ENCODE data around the gene NSD1. TPM values are rescaled to one million over a fixed set of nuclear protein-coding genes. Genes with fewer than 3 reads are reported as not detected.
A peak's percentile ranks its signal among the peaks of the same experiment; 100 is the strongest.

Gene NSD1
- total RNA-seq, 1 experiment from 2014 or later = 58.8 TPM

DNA sequence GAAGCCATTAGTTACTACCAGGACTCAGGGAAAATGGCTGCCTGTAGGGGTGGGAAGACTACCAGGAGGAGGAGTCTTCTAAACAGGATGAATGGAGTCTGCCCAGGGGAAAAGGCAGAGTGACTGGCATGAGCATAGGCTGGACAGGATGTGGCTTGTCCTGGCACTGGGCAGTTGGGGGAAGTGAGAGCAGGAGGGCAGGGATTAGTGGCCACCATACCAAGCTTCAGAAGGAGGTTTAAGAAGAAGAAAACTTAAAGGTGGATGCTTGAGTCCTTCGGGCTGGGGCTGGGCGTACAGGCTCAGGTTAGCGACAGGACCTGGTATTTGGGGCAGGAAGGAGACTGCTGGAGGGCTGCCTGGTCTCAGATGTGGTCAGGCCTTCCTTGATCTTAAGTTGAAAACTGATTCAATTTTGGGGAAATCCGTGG is 5.0 kb upstream of the NSD1 start:
- intact Hi-C loops (cut with micrococcal nuclease) = no loop called here
- H3K9me2 ChIP-seq (ENCODE audit: insufficient read depth) = no peaks in the 10 kb centered on the region
- H3K4me3 ChIP-seq (replicated peaks in 1 of 2; ENCODE audit: low read depth in 1 of 2, low read length in 2 of 2) = no peak overlapping the region
- no peaks in the 10 kb centered on the region for H3K27me3 ChIP-seq (ENCODE audit: insufficient read depth, low read length)
- no peak for DNase-seq (ENCODE audit: low read depth, low spot score)
- H3K36me3 ChIP-seq (ENCODE audit: control insufficient read depth in 1 of 2, insufficient read depth in 2 of 2, low read length in 2 of 2) = no peaks in the 10 kb centered on the region
- POLR2A ChIA-PET = no interaction called here
- H3K27ac ChIP-seq (ENCODE audit: low read depth, low read length) = no peak overlapping the region
- RAD21 ChIA-PET (ENCODE audit: low non-redundant PET in 1 of 2, low total read pairs in 2 of 2, uncharacterized antibody in 2 of 2, unreplicated experiment in 2 of 2) = no interaction called here
- CTCF ChIA-PET = interaction anchor here (0.9 kb wide), 1 partner anchor 17 kb away, joined by 3 read pairs; no protein-coding TSS in a partner anchor
- no TSS peak for BruUV-seq (replicated peaks)
- no peaks in the 10 kb centered on the region for H3K9me3 ChIP-seq (ENCODE audit: control insufficient read depth in 1 of 2, insufficient read depth in 1 of 2, low read depth in 1 of 2, low read length in 2 of 2)
- peaks cover 4 to 24% of the 10 kb centered on the region in 2 experiments; a peak in 3 of 4 replicates for H3K4me1 ChIP-seq (ENCODE audit: control insufficient read depth in 1 of 2, insufficient read depth in 2 of 2, low read length in 2 of 2)
- H3K9ac ChIP-seq (ENCODE audit: low read length) = no peak overlapping the region
- ATAC-seq = no peak
- H2AFZ ChIP-seq (ENCODE audit: low read depth, low read length, poor library complexity, severe bottlenecking) = peak overlapping the region; percentile 80
- TF ChIP-seq YY1 (IDR thresholded peaks at IDR 0.05; ENCODE audit: extremely low read depth, insufficient replicate concordance, low read depth, low read length) = peak; percentile 32
- TF ChIP-seq, protein P1, sequence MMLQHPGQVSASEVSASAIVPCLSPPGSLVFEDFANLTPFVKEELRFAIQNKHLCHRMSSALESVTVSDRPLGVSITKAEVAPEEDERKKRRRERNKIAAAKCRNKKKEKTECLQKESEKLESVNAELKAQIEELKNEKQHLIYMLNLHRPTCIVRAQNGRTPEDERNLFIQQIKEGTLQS (IDR thresholded peaks at IDR 0.05) = no peak
- TF ChIP-seq CEBPB (IDR thresholded peaks at IDR 0.05; ENCODE audit: low read depth) = no peak
- TF ChIP-seq JUND (IDR thresholded peaks at IDR 0.05) = no peak
- no peaks in the 10 kb centered on the region for H4K20me1 ChIP-seq (ENCODE audit: insufficient read depth)
- no peak overlapping the region for H3K4me2 ChIP-seq (ENCODE audit: low read length)
- H3K79me2 ChIP-seq (ENCODE audit: insufficient read depth, low read length) = no peaks in the 10 kb centered on the region

DNA sequence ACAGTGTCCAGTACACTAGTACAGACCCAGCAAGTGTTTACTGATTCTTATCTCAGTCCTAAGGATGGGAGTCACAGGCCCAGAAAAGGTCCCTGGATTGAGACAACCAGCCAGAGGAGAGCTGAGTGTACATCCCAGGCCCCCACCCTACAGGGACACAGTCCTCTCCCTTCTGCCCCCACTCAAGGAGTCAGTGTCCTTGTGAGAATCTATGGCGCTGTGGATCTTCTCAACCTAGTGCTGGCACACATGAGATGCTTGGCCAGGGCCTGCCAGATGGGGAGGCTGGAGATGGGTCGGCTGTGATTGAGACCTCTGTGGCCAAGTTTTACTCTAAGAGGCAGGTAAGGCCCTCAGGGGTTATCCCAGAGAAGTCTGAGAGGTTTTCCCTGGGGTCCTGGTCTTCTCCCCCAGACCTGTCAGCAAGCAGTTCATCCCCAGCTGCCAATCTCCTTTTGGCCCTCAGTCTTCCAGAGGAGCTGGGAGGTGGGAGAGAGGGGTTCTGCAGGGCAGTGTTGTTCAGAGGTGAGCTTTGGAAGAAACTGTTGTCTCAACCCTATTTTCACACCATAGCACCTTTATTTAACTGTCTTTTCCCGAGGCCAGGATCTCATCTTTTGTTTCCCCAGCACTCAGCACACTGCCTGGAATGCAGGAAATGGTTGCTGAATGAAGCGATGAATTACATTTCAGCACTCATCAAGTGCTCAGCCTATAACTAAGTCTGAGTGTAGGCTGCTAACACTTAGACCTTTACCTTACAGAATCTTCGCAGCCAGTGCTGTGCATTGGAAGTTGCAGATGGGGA is 3.2 kb upstream of the NSD1 start:
- POLR2A ChIA-PET = no interaction called here
- H3K4me1 ChIP-seq (ENCODE audit: control insufficient read depth in 1 of 2, insufficient read depth in 2 of 2, low read length in 2 of 2) = peaks cover 4 to 18% of the 10 kb centered on the region in 2 experiments; a peak in 3 of 4 replicates

More for the DNA sequence above, 3.2 kb upstream of the NSD1 start:
- Histone ChIP-seq H2AFZ (ENCODE audit: low read depth, low read length, poor library complexity, severe bottlenecking) (no peak overlapping the region), H3K27ac (ENCODE audit: low read depth, low read length) (no peak overlapping the region), H3K4me3 (replicated peaks in 1 of 2; ENCODE audit: low read depth in 1 of 2, low read length in 2 of 2) (no peak overlapping the region), H3K9me2 (ENCODE audit: insufficient read depth) (no peaks in the 10 kb centered on the region), H4K20me1 (ENCODE audit: insufficient read depth) (no peaks in the 10 kb centered on the region), H3K4me2 (ENCODE audit: low read length) (no peak overlapping the region), H3K27me3 (ENCODE audit: insufficient read depth, low read length) (no peaks in the 10 kb centered on the region), H3K79me2 (ENCODE audit: insufficient read depth, low read length) (peaks cover 10% of the 10 kb centered on the region), H3K9ac (ENCODE audit: low read length) (no peak overlapping the region), H3K36me3 (ENCODE audit: control insufficient read depth in 1 of 2, insufficient read depth in 2 of 2, low read length in 2 of 2) (peaks cover 0 to 2% of the 10 kb centered on the region in 2 experiments; a peak in 1 of 4 replicates), H3K9me3 (ENCODE audit: control insufficient read depth in 1 of 2, insufficient read depth in 1 of 2, low read depth in 1 of 2, low read length in 2 of 2) (no peaks in the 10 kb centered on the region)
- ChIA-PET CTCF (interaction anchor here (1.1 kb wide), 1 partner anchor 16 kb away, joined by 4 read pairs; no protein-coding TSS in a partner anchor), RAD21 (ENCODE audit: low non-redundant PET in 1 of 2, low total read pairs in 2 of 2, uncharacterized antibody in 2 of 2, unreplicated experiment in 2 of 2) (no interaction called here)
- intact Hi-C loops (cut with micrococcal nuclease) = no loop called here
- ATAC-seq (no peak), DNase-seq (ENCODE audit: low read depth, low spot score) (no peak)
- no TSS peak for BruUV-seq (replicated peaks)
- TF ChIP-seq, protein P2, sequence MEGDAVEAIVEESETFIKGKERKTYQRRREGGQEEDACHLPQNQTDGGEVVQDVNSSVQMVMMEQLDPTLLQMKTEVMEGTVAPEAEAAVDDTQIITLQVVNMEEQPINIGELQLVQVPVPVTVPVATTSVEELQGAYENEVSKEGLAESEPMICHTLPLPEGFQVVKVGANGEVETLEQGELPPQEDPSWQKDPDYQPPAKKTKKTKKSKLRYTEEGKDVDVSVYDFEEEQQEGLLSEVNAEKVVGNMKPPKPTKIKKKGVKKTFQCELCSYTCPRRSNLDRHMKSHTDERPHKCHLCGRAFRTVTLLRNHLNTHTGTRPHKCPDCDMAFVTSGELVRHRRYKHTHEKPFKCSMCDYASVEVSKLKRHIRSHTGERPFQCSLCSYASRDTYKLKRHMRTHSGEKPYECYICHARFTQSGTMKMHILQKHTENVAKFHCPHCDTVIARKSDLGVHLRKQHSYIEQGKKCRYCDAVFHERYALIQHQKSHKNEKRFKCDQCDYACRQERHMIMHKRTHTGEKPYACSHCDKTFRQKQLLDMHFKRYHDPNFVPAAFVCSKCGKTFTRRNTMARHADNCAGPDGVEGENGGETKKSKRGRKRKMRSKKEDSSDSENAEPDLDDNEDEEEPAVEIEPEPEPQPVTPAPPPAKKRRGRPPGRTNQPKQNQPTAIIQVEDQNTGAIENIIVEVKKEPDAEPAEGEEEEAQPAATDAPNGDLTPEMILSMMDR (IDR thresholded peaks at IDR 0.05 in 2 of 3, conservative IDR thresholded peaks at IDR 0.05 in 1 of 3; ENCODE audit: borderline replicate concordance in 1 of 3, insufficient read depth in 1 of 3, low read depth in 2 of 3, low read length in 2 of 3) = no peak
- TF ChIP-seq, protein P3, sequence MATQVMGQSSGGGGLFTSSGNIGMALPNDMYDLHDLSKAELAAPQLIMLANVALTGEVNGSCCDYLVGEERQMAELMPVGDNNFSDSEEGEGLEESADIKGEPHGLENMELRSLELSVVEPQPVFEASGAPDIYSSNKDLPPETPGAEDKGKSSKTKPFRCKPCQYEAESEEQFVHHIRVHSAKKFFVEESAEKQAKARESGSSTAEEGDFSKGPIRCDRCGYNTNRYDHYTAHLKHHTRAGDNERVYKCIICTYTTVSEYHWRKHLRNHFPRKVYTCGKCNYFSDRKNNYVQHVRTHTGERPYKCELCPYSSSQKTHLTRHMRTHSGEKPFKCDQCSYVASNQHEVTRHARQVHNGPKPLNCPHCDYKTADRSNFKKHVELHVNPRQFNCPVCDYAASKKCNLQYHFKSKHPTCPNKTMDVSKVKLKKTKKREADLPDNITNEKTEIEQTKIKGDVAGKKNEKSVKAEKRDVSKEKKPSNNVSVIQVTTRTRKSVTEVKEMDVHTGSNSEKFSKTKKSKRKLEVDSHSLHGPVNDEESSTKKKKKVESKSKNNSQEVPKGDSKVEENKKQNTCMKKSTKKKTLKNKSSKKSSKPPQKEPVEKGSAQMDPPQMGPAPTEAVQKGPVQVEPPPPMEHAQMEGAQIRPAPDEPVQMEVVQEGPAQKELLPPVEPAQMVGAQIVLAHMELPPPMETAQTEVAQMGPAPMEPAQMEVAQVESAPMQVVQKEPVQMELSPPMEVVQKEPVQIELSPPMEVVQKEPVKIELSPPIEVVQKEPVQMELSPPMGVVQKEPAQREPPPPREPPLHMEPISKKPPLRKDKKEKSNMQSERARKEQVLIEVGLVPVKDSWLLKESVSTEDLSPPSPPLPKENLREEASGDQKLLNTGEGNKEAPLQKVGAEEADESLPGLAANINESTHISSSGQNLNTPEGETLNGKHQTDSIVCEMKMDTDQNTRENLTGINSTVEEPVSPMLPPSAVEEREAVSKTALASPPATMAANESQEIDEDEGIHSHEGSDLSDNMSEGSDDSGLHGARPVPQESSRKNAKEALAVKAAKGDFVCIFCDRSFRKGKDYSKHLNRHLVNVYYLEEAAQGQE (IDR thresholded peaks at IDR 0.05; ENCODE audit: low read depth) = no peak
- no peak for TF ChIP-seq SP1 (IDR thresholded peaks at IDR 0.05; ENCODE audit: low read depth)
- TF ChIP-seq, protein P1 (IDR thresholded peaks at IDR 0.05) = no peak

All from HCT116 (cell line).